ENCODE results near the gene C18orf63. TPM values are rescaled to one million over a fixed set of nuclear protein-coding genes. Genes with fewer than 3 reads are reported as not detected.

Gene C18orf63
- total RNA-seq, 1 donor from 2014 or later, result not detected

DNA sequence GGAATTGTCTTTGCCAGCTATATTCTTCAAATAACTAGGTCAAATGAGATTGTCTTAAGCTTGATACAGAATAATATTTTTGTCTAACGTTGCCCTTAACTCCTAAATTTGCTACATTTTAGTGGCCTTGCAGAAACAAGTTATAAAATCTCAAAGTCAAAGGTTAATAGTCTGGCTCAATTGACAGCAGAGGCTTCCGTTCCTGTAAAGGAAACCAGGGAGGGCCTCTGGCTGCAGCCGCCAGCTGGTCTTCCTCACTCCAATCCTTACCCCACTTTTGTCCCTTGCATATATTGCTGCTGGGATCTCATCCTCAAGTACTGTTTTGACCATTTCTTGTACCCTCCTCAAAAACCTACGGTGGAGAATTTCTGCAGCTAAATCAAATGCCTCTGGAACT lies 40.9 kb upstream of the C18orf63 start:
- TF ChIP-seq, protein P1, sequence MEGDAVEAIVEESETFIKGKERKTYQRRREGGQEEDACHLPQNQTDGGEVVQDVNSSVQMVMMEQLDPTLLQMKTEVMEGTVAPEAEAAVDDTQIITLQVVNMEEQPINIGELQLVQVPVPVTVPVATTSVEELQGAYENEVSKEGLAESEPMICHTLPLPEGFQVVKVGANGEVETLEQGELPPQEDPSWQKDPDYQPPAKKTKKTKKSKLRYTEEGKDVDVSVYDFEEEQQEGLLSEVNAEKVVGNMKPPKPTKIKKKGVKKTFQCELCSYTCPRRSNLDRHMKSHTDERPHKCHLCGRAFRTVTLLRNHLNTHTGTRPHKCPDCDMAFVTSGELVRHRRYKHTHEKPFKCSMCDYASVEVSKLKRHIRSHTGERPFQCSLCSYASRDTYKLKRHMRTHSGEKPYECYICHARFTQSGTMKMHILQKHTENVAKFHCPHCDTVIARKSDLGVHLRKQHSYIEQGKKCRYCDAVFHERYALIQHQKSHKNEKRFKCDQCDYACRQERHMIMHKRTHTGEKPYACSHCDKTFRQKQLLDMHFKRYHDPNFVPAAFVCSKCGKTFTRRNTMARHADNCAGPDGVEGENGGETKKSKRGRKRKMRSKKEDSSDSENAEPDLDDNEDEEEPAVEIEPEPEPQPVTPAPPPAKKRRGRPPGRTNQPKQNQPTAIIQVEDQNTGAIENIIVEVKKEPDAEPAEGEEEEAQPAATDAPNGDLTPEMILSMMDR (conservative IDR thresholded peaks at IDR 0.05; ENCODE audit: low read depth, low read length), result no peak
- no peak overlapping the region for H3K4me3 ChIP-seq (ENCODE audit: low read depth, low read length)
- DNase-seq (ENCODE audit: low read depth), result no peak

- TF ChIP-seq, protein P1 (conservative IDR thresholded peaks at IDR 0.05; ENCODE audit: low read depth, low read length), result no peak
- no peak for DNase-seq (ENCODE audit: low read depth)
- H3K4me3 ChIP-seq (ENCODE audit: low read depth, low read length), result no peak overlapping the region
Measured at GRCh38 chr18:74275736-74276135, 39.9 kb upstream of the C18orf63 start.

DNA sequence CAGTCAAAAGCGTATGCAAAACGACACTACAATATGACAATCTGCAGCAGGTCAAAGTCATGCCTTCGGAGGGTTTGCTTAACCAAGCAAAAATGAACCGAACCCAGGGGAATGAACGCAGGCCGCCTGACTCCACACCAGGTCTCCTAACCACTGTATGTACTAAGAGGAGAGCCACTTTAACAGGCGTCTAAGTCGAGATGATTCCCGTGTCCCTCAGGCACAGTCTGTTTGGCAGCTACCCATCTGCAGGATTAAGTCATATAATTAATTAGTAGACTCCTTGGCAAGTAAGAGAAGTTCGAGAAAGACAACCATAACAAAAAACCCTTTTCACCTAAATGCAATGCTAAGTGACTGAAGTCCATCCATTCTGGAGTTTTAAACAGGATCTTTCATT lies 39.0 kb upstream of the C18orf63 start:
- no peak overlapping the region for H3K4me3 ChIP-seq (ENCODE audit: low read depth, low read length)
- DNase-seq (ENCODE audit: low read depth), result no peak
- TF ChIP-seq, protein P1 (conservative IDR thresholded peaks at IDR 0.05; ENCODE audit: low read depth, low read length), result no peak

GRCh38 chr18:74277296-74277695 lies 38.3 kb upstream of the C18orf63 start:
- no peak for DNase-seq (ENCODE audit: low read depth)
- H3K4me3 ChIP-seq (ENCODE audit: low read depth, low read length), result no peak overlapping the region
- TF ChIP-seq, protein P1 (conservative IDR thresholded peaks at IDR 0.05; ENCODE audit: low read depth, low read length), result no peak

DNA sequence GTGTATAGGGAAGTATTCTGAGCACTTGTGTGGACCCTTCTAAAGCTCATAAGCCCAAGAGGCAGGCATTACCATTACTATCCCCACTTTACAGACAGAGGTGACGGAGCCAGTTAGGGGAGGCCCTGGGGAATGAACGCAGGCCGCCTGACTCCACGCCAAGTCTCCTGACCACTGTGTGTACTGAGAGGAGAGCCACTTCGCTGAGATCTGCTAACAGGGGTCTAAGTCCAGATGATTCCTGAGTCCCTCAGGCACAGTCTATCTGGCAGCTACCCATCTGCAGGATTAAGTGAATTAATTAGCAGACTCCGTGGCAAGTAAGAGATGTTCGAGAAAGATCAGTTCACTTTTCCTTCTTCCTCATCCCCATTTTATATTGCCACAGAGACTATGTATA lies 37.6 kb upstream of the C18orf63 start:
- no peak for DNase-seq (ENCODE audit: low read depth)
- TF ChIP-seq, protein P1 (conservative IDR thresholded peaks at IDR 0.05; ENCODE audit: low read depth, low read length), result no peak

GRCh38 chr18:74278983-74279382 lies 36.7 kb upstream of the C18orf63 start:
- TF ChIP-seq, protein P1 (conservative IDR thresholded peaks at IDR 0.05; ENCODE audit: low read depth, low read length), result no peak
- no peak overlapping the region for H3K4me3 ChIP-seq (ENCODE audit: low read depth, low read length)
- DNase-seq (ENCODE audit: low read depth), result no peak

More for the DNA sequence above, 37.6 kb upstream of the C18orf63 start:
- H3K4me3 ChIP-seq (ENCODE audit: low read depth, low read length), result no peak overlapping the region

Data from epithelial cell of proximal tubule (primary cell).